Measurements from ENCODE around the gene CYTH1. TPM values are rescaled to one million over a fixed set of nuclear protein-coding genes. Genes with fewer than 3 reads are reported as not detected.

Gene CYTH1
- total RNA-seq, 1 donor from 2014 or later = 28.9 TPM

GRCh38 chr17:78774453-78774852 lies 7.6 kb downstream of the CYTH1 start:
- no peaks in the 10 kb centered on the region for H3K9me3 ChIP-seq (replicated peaks)
- H3K36me3 ChIP-seq = no peaks in the 10 kb centered on the region
- H3K27me3 ChIP-seq (ENCODE audit: low read depth) = no peaks in the 10 kb centered on the region
- intact Hi-C loops (cut with micrococcal nuclease) = no loop called here
- peak overlapping the region; percentile 50 for H3K27ac ChIP-seq (replicated peaks)
- no peak for TF ChIP-seq CTCF (IDR thresholded peaks at IDR 0.05; ENCODE audit: borderline replicate concordance)
- no peak overlapping the region for H3K4me3 ChIP-seq
- H3K4me1 ChIP-seq = peaks cover 44% of the 10 kb centered on the region
- no peak for DNase-seq

- Histone ChIP-seq H3K4me1 (peaks cover 67% of the 10 kb centered on the region), H3K27ac (replicated peaks) (peak overlapping the region; percentile 52), H3K4me3 (no peak overlapping the region), H3K27me3 (ENCODE audit: low read depth) (no peaks in the 10 kb centered on the region), H3K36me3 (no peaks in the 10 kb centered on the region), H3K9me3 (replicated peaks) (no peaks in the 10 kb centered on the region)
- no peak for TF ChIP-seq CTCF (IDR thresholded peaks at IDR 0.05; ENCODE audit: borderline replicate concordance)
- intact Hi-C loops (cut with micrococcal nuclease) = no loop called here
- DNase-seq = no peak
These were observed 10.2 kb downstream of the CYTH1 start for GRCh38 chr17:78771758-78772382.

- TF ChIP-seq CTCF (IDR thresholded peaks at IDR 0.05; ENCODE audit: borderline replicate concordance) = no peak
- H3K4me1 ChIP-seq = peaks cover 73% of the 10 kb centered on the region
- no peaks in the 10 kb centered on the region for H3K36me3 ChIP-seq
- intact Hi-C loops (cut with micrococcal nuclease) = no loop called here
- no peak for DNase-seq
- H3K9me3 ChIP-seq (replicated peaks) = no peaks in the 10 kb centered on the region
- no peak overlapping the region for H3K4me3 ChIP-seq
- H3K27me3 ChIP-seq (ENCODE audit: low read depth) = no peaks in the 10 kb centered on the region
- H3K27ac ChIP-seq (replicated peaks) = no peak overlapping the region
These were observed 12.8 kb downstream of the CYTH1 start for GRCh38 chr17:78769196-78769773.

- Histone ChIP-seq H3K4me1 (peaks cover 81% of the 10 kb centered on the region), H3K4me3 (no peak overlapping the region), H3K27ac (replicated peaks) (peak overlapping the region; percentile 10), H3K27me3 (ENCODE audit: low read depth) (no peaks in the 10 kb centered on the region), H3K36me3 (no peaks in the 10 kb centered on the region), H3K9me3 (replicated peaks) (no peaks in the 10 kb centered on the region)
- DNase-seq = no peak
- TF ChIP-seq CTCF (IDR thresholded peaks at IDR 0.05; ENCODE audit: borderline replicate concordance) = no peak
- intact Hi-C loops (cut with micrococcal nuclease) = no loop called here
These were observed 14.3 kb downstream of the CYTH1 start for GRCh38 chr17:78767806-78768205.

- Histone ChIP-seq H3K9me3 (replicated peaks) (no peaks in the 10 kb centered on the region), H3K4me1 (peaks cover 81% of the 10 kb centered on the region), H3K36me3 (no peaks in the 10 kb centered on the region), H3K27ac (replicated peaks) (no peak overlapping the region), H3K4me3 (no peak overlapping the region), H3K27me3 (ENCODE audit: low read depth) (no peaks in the 10 kb centered on the region)
- TF ChIP-seq CTCF (IDR thresholded peaks at IDR 0.05; ENCODE audit: borderline replicate concordance) = no peak
- no peak for DNase-seq
- intact Hi-C loops (cut with micrococcal nuclease) = no loop called here
These were observed 15.3 kb downstream of the CYTH1 start for GRCh38 chr17:78766743-78767294.

All from left ventricle myocardium inferior (tissue), 1 donor.